Mucosa of descending colon (tissue), 3 donors: ENCODE measurements around the gene ZNF234. TPM values are rescaled to one million over a fixed set of nuclear protein-coding genes. Genes with fewer than 3 reads are reported as not detected.
"Not testable (repeated sequence)": the region's sequence is repeated elsewhere in the genome, so short reads cannot be mapped to it uniquely, and the experiment has no call there.

ENCODE experiments used
- ATAC-seq: fragments of 200-7000 bp; cut with Tn5 transposase; one replicate; pipeline ENCODE4 v1.9.1; 2020; ENCODE audit warnings: mild to moderate bottlenecking, moderate library complexity
- DNase-seq, 3 donors: peaks; one replicate each; pipeline ENCODE4 v3.0.0-alpha.2; 2020
- H3K36me3 ChIP-seq: fragments of 200-600 bp; one replicate; pipeline ENCODE4 v1.8.0; 2021; ENCODE audit warnings: low read depth, mild to moderate bottlenecking
- H3K4me1 ChIP-seq: fragments of 200-600 bp; one replicate; pipeline ENCODE4 v1.8.0; 2021; ENCODE audit warnings: low read depth, mild to moderate bottlenecking
- H3K4me3 ChIP-seq: fragments of 200-600 bp; one replicate; pipeline ENCODE4 v1.8.0; 2021; ENCODE audit warnings: mild to moderate bottlenecking
- H3K9me3 ChIP-seq: fragments of 200-600 bp; one replicate; pipeline ENCODE4 v1.8.0; 2021; ENCODE audit warnings: mild to moderate bottlenecking
- CTCF ChIP-seq: fragments of 200-600 bp; IDR thresholded peaks from one replicate; pipeline ENCODE4 v1.8.0; 2022; ENCODE audit warnings: antibody characterized with exemption, mild to moderate bottlenecking
- intact Hi-C, 2 donors: fragments of 100-400 bp; cut with DNase I in 1 of 2; cut with micrococcal nuclease in 1 of 2; formaldehyde crosslinking; loops; one replicate each; pipeline versions ENCODE4 v1.11.0 to v1.11.1; 2022; cut with DNase I, micrococcal nuclease
- total RNA-seq, 3 donors: library from RNA; stranded (reverse); fragmentation: NEBNext Ultra II Directional in 2 of 3; extraction: Animal tissue kit (Norgen Biotek cat#: 25700) in 2 of 3; gene quantifications; one replicate each; pipeline versions ENCODE4 v1.2.1 to v1.2.4, GENCODE V29; 2021 to 2023
- donor health status: DM: no; HTN: no; CAD: no; lungs with moderate emphysema.
- donor health status: DM: no; HTN: no; CAD: no.
- donor health status: DM: no; HTN: yes; CAD: no.

ZNF234 gene
- total RNA-seq, 3 donors from 2014 or later = 4.7 to 11.1 (median 10.9) TPM

- no peak for TF ChIP-seq CTCF
- peaks cover 6% of the 10 kb centered on the region for H3K36me3 ChIP-seq
- peaks cover 62% of the 10 kb centered on the region for H3K9me3 ChIP-seq
- peak; percentile 100 for ATAC-seq
- peak; percentile 82 to 93 (median 90) for DNase-seq
- peaks cover 4% of the 10 kb centered on the region for H3K4me1 ChIP-seq
- H3K4me3 ChIP-seq = peak within 1 kb of the TSS; percentile 60
- intact Hi-C loops = no loop called here
Observed at GRCh38 chr19:44164673-44165512, 23.5 kb downstream of the ZNF234 start, which contains the start of gene ZNF226. Gene ZNF226 (plus strand): TSS chr19:44165100. CDS start chr19:44170081, 4,981 bp downstream.

- DNase-seq, H3K4me1 ChIP-seq, intact Hi-C loops, H3K4me3 ChIP-seq, ATAC-seq: not testable (repeated sequence)
- peaks cover 41% of the 10 kb centered on the region for H3K36me3 ChIP-seq
- H3K9me3 ChIP-seq = peaks cover 83% of the 10 kb centered on the region
Observed at GRCh38 chr19:44170660-44171059, 29.3 kb downstream of the ZNF234 start.

- peaks cover 99% of the 10 kb centered on the region for H3K9me3 ChIP-seq
- intact Hi-C loops = no loop called here
- no peak for DNase-seq
- no peak for ATAC-seq
- no peak for TF ChIP-seq CTCF
- H3K4me1 ChIP-seq = no peaks in the 10 kb centered on the region
- H3K36me3 ChIP-seq = peaks cover 39% of the 10 kb centered on the region
- no peak overlapping the region for H3K4me3 ChIP-seq
Observed at GRCh38 chr19:44176590-44176989, 35.2 kb downstream of the ZNF234 start.

GRCh38 chr19:44180968-44181367 is 39.6 kb downstream of the ZNF234 start:
- Histone ChIP-seq H3K4me1 (no peaks in the 10 kb centered on the region), H3K9me3 (peaks cover 85% of the 10 kb centered on the region), H3K36me3 (peaks cover 5% of the 10 kb centered on the region), H3K4me3 (no peak overlapping the region)
- TF ChIP-seq CTCF = no peak
- ATAC-seq = no peak
- DNase-seq = no peak
- intact Hi-C loops = no loop called here

GRCh38 chr19:44182145-44182544 is 40.8 kb downstream of the ZNF234 start:
- TF ChIP-seq CTCF = no peak
- no peak overlapping the region for H3K4me3 ChIP-seq
- no peaks in the 10 kb centered on the region for H3K36me3 ChIP-seq
- no peak for DNase-seq
- intact Hi-C loops = no loop called here
- ATAC-seq = no peak
- no peaks in the 10 kb centered on the region for H3K4me1 ChIP-seq
- peaks cover 84% of the 10 kb centered on the region for H3K9me3 ChIP-seq

- DNase-seq (no peak), ATAC-seq (no peak)
- no peaks in the 10 kb centered on the region for H3K36me3 ChIP-seq
- intact Hi-C loops = no loop called here
- TF ChIP-seq CTCF = no peak
- H3K9me3 ChIP-seq = peaks cover 54% of the 10 kb centered on the region
- H3K4me1 ChIP-seq = no peaks in the 10 kb centered on the region
- no peak overlapping the region for H3K4me3 ChIP-seq
Observed at GRCh38 chr19:44190020-44190419, 48.7 kb downstream of the ZNF234 start.
